Stimulated activated naive CD8-positive, alpha-beta T cell treated with anti-CD3 and anti-CD28 coated beads, Interleukin-15, Interleukin-2, amounts not matched to agents 100 U/mL and 50 U/mL, for 24 hours (primary cell): ENCODE data around the gene RABL6.
"Not testable (repeated sequence)": the region's sequence is repeated elsewhere in the genome, so short reads cannot be mapped to it uniquely, and the experiment has no call there.

Source experiments
- ATAC-seq: fragments of 150-1000 bp; cut with Tn5 transposase; one replicate; pipeline ENCODE4 v1.10.0; 2021
- DNase-seq: peaks from one replicate; pipeline ENCODE4 v3.0.0; 2021

The RABL6 gene

GRCh38 chr9:136794281-136794999, 13.3 kb upstream of the RABL6 start:
- ATAC-seq (no peak), DNase-seq (no peak)

- DNase-seq (no peak), ATAC-seq (no peak)
Observed at GRCh38 chr9:136795000-136795348, 12.8 kb upstream of the RABL6 start.

DNA sequence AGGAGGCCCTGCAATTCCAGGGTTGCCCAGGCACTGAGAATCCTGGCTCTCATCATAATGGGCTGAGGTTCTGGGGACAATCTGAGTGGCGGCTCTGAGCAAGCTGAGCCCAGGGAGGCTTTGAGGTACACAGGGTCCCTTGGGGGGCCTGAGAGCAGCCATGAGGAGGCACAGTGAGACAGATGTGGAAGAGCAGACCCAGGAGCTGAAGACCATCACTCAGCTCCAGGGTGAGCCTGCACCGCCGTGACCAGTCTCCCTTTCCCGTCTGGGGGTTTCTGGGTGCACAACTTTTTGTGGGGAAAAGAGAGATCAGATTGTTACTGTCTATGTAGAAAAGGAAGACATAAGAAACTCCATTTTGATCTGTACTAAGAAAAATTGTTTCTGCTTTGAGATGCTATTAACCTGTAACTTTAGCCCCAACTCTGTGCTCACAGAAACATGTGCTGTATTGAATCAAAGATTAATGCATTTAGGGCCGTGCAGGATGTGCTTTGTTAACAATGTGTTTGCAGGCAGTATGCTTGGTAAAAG, 11.4 kb upstream of the RABL6 start, which contains the start of gene CCDC183:
CCDC183 (plus strand) TSS at position 101 of the 537 bp plus-strand sequence; CDS start at position 161, 60 bp downstream.
- ATAC-seq: no peak
- no peak for DNase-seq

DNA sequence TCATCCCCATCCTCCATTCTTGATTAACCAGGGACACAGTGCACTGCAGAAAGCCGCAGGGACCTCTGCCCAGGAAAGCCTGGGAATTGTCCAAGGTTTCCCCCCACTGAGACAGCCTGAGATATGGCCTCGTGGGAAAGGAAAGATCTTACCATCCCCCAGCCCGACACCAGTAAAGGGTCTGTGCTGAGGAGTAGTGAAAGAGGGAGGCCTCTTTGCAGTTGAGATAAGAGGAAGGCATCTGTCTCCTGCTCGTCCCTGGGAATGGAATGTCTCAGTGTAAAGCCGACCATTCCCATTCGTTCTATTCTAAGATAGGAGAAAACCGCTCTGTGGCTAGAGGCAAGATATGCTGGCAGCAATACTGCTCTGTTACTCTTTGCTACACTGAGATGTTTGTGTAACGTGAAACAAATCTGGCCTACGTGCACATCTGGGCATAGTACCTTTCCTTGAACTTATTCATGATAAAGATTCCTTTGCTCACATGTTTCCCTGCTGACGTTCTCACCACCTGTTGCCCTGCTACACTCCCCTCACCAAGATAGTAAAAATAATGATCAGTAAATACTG, 10.9 kb upstream of the RABL6 start:
- ATAC-seq, DNase-seq: not testable (repeated sequence)

DNA sequence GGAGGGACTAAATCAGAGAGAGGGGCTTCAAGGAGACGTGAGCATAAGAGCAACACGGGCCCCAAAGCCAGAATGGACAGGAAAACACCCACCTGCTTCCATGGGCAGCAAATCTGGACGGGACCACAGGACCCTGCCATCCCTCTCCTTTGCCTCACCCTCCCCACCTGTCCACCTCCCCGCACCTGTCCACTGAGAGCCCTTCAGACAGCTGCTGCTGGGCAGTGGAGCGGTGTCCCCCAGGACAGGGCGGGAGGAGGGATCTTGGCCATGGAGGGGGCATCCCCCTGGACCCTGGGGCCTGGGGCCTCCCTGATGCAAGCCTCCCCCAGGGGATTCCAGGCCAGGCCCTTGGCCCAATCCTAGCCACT, 9.1 kb upstream of the RABL6 start:
- DNase-seq (no peak), ATAC-seq (no peak)

DNA sequence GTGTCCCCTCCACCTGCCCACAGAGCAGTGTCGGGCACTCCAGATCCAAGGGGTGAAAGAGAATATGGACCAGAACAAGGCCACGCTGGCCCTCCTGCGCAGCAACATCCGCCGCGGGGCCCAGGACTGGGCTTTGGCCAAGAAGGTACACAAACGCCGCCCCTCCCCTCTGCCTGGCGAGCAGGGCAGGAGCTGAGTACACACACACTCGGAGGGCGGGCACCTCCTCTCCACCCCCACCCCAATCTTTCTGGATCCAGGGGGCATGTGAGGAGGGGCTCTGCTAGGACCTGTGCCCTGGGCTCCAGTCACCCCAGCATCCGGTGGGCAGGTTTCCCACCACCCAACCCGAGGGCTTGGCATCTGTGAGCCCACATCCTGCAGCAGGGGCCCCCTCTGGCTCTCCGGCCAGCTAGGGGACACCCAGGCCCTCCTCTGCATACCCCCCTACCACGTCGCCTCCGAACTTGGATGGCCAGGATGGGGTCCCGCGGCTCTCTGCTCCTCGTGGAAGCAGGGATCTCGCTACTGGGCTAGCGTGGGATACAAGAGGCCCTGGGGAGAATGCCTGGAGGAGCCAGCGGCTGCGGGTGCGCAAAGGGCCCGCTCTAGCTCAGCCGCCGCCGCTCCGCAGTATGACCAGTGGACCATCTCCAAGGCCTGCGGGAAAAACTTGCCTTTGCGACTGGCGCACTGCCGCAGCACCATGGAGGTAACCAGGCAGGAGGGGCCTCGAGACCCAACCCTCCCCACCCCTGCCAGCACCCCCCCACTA, 8.5 kb upstream of the RABL6 start:
- DNase-seq (no peak), ATAC-seq (no peak)

DNA sequence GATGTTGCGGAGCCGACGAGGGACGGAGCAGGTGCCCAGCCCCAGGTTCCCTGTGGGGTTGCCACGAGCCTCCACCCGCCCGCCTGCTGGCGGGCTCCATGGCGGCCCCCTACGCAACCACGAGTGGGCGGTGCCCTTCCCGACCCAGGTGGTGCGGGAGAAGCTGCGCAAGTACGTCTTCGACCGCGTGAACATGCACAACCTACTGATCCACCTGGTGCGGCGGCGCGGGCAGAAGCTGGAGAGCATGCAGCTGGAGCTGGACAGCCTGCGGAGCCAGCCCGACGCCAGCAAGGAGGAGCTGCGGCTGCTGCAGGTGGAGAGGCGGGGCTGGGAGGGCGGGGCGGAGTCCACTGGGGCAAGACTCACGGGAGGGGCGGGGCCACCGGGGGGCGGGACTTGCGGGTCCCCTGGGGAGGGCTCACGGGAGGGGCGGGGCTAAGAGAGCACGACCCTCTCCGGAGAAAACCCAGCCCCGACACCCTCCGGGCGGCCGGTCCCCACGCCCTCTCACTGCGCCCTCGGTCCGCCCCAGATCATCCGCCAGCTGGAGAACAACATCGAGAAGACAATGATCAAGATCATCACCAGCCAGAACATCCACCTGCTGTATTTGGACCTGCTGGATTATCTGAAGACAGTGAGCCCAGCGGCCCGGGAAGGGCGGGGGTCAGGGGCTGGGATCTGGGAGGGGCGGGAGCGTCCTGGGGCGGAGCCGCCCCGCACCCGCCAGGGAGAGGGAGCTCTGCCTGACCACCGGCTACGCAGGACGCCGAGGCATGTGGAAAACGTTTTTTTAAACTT, 7.7 kb upstream of the RABL6 start:
- DNase-seq (peak; percentile 92), ATAC-seq (peak; percentile 73)

DNA sequence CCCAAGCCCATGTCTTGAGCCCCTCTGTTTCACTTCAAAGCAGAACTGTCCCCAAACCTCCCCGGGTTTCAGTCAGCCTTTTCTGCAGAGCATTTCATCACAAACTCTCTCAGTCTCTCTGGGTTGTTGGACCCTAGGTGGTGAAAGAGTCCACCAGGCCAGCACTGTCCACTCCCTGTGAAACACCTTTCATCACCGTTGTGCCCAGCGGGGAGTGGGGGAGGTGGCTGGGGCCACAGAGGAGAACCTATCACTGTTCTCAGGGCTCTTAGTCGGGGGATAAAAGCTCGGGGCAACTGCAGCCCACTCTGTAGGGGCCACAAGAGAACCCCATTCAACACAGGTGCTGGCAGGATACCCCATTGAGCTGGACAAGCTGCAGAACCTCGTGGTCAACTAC, 5.4 kb upstream of the RABL6 start:
- DNase-seq (no peak), ATAC-seq (no peak)

GRCh38 chr9:136803009-136803550, 4.7 kb upstream of the RABL6 start:
- not testable (repeated sequence) for ATAC-seq, DNase-seq

DNA sequence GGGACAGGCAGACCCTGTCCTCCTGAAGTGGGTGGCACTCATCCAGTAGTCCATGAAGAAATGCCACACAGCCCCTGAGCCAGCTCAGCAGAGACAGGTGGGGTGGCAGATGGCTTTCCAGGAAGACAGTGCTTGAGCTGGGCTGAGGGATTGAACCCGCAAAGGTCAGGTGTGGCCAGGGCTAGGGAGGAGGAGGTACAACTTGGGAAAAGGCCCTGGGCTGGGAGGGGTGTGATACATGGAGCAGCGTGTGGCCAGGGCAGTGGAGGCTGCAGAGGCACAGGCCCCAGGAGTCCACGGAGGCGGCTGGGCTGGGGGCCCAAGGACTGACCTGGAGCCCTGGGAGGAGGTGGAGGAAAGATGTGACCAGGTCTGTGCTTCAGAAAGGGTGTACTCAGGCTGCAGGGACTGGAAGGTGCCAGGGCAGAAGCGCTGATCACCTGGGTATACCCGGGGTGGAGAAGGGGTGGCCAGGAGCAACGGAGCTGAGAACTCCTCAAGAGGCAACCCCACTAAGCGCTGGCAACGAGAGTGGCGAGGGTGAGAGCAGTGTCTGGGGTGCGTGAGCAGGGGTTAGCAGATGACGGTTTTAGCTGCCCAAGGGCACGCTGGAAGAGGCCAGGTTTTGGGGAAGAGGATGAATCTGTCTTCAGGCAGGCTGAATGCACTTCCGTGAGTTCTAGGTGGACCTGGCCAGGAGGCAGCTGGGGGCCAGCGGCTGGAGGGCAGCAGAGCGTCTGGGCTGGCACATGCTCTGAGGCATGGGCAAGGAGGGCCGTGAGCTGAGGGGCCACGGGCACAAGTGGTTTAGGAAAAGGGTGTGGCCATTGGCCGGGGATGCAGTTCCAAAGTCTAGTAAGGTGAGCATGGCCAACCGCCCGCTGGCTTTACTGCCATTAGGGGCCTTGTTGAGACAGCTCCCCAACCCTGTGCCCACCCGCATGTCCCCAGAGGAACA, 3.9 kb upstream of the RABL6 start:
- ATAC-seq (no peak), DNase-seq (no peak)

- ATAC-seq: no peak
Observed at GRCh38 chr9:136804509-136805206, 3.1 kb upstream of the RABL6 start.

GRCh38 chr9:136805207-136805740, 2.5 kb upstream of the RABL6 start:
- DNase-seq: no peak
- ATAC-seq: no peak

More at GRCh38 chr9:136804509-136805206, 3.1 kb upstream of the RABL6 start:
- no peak for DNase-seq

DNA sequence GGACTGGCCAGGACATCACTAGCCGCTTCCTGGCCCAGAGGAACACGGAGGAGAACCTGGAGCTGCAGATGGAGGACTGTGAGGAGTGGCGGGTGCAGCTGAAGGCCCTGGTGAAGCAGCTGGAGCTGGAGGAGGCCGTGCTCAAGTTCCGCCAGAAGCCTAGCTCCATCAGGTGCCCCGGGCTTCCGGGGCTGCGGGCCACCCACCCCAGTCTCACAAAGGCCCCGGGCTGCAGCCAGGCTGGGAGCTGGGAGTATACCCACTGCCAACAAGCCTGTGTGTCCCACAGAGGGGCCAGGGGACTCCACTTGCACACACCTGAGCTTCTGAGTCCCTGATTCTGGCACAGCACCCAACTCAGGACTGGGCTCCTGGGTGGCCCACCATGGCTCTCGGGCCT, 1.7 kb upstream of the RABL6 start:
- DNase-seq (no peak), ATAC-seq (no peak)

- no peak for DNase-seq
- no peak for ATAC-seq
Observed at GRCh38 chr9:136806631-136807201, 1.0 kb upstream of the RABL6 start.

DNA sequence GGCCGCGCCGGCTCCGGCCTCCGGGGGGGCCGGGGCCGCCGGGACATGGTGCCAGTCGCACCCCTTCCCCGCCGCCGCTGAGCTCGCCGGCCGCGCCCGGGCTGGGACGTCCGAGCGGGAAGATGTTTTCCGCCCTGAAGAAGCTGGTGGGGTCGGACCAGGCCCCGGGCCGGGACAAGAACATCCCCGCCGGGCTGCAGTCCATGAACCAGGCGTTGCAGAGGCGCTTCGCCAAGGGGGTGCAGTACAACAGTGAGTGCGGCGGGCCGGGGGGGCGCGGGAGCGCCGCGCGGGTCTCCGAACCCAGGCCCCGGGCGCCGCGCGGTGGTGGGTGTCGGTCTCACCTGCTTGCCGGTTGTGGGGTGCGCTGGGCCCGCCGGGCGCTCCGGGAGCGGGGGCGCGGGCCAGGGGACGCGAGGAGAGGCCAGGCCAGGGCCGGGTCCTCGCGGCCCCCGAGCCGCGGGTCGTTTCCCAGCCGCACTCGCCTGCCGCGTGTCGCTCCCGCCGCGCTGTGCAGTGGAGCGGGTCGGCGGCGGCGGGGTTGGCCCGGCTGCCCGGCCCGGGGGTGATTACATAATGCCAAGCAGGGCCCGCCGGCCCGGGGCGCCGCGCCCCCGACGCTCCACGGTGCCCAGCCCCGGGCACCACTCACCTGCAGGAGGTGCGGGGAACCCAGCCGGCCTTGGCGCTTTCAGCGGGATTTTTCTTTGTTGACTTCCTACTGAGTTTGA, 492 bp downstream of the RABL6 start:
- DNase-seq: peak; percentile 53

GRCh38 chr9:136808806-136809158, 1.0 kb downstream of the RABL6 start:
- no peak for ATAC-seq
- no peak for DNase-seq

More for the DNA sequence above, 492 bp downstream of the RABL6 start:
- peak; percentile 22 for ATAC-seq

DNA sequence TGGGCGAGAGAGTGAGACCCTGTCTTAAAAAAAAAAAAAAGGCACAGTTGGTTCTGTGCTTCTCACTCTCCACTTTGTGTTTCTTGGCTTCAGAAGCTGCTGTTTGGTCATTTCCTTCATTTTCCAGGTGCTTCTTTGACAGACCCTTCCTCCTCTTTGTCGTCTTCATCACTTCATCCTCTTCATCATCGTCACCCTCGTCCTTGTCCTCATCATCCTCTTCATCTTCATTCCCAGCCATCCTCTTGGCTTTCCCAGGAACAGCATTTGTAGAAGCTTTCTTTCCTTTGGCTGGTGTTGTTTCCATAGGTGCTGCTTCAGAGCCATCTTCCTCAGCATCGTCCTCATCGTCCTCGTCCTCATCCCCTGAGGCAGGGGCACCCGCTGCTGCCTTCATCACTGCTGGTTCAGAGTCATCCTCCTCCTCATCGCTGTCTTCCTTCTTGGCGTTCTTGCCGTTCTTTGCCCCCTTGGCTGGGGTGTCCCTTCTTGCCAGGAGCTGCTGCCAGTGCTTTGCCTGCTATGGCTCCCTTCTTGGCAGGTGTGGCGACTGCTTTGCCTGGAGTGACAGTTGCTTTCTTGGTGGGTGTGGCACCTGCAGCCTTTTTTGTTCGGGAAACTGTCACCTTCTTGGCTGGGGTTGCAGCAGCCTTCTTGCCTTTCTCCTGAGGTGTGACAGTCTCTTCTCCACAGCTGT, 7.1 kb downstream of the RABL6 start:
- DNase-seq (no peak), ATAC-seq (no peak)

DNA sequence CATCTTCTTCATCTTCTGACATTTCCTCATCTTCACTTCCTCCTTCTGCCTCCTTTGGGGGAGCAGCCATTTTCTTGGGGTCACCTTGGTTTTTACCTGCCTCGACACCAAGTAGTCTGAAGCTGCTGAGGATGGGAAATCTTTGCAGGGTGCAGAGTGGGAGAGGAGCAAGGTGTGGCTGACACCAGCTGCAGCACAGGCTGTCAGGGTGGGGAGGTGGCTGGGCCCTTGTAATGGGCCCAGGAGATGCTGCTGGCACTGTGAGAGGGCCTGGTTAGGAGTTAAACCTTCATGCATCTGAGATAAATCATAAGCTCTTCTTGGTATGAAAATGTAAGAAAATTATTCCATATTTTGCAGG, 7.7 kb downstream of the RABL6 start:
- no peak for ATAC-seq
- no peak for DNase-seq
